Sigmoid colon (tissue), 4 donors: ENCODE results near the gene GP1BA.

Experiments
- EP300 ChIP-seq, 4 donors: sonication (generic); formaldehyde crosslinking; IDR thresholded peaks; one replicate each; pipeline ENCODE4 v1.6.1; 2017; ENCODE audit warnings: antibody characterized with exemption in 4 of 4
- POLR2A ChIP-seq, 2 donors: fragments of 450-650 bp; IDR thresholded peaks; one replicate each; pipeline ENCODE4 v1.6.1; 2016; ENCODE audit warnings: antibody characterized with exemption in 2 of 2, mild to moderate bottlenecking in 2 of 2, moderate library complexity in 2 of 2
- POLR2AphosphoS5 ChIP-seq, 4 donors: sonication (generic); formaldehyde crosslinking; IDR thresholded peaks; one replicate each; pipeline ENCODE4 v1.6.1; 2017; ENCODE audit warnings: antibody characterized with exemption in 4 of 4
- TF ChIP-seq, protein P1 (sequence below), 4 experiments: fragments of 450-650 bp in 3 of 4; fragments of 200-600 bp in 1 of 4; IDR thresholded peaks; one replicate each; pipeline ENCODE4 v1.5.1; 2016 to 2019; ENCODE audit warnings: antibody characterized with exemption in 4 of 4, mild to moderate bottlenecking in 3 of 4, moderate library complexity in 2 of 4

DNA sequence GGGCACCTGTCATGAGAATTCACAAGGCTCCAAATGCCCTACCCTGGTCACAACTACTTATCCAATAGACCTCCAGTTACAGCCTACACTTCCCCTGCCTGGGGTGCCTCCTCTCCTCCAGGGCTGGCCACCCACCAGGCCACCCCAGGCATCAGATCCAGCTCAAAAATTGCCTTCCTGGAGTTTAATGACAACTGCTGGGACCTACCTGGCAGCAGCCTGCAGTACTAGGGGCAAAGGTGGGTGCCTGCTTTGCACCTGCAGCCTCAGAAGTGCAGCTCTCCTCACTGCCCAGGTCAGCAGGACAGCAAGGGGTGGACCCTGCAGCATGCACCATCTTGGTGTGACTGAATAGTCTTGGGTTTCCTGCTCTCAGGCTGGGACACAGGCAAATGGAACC, 3.6 kb downstream of the GP1BA start:
- TF ChIP-seq, protein P1, sequence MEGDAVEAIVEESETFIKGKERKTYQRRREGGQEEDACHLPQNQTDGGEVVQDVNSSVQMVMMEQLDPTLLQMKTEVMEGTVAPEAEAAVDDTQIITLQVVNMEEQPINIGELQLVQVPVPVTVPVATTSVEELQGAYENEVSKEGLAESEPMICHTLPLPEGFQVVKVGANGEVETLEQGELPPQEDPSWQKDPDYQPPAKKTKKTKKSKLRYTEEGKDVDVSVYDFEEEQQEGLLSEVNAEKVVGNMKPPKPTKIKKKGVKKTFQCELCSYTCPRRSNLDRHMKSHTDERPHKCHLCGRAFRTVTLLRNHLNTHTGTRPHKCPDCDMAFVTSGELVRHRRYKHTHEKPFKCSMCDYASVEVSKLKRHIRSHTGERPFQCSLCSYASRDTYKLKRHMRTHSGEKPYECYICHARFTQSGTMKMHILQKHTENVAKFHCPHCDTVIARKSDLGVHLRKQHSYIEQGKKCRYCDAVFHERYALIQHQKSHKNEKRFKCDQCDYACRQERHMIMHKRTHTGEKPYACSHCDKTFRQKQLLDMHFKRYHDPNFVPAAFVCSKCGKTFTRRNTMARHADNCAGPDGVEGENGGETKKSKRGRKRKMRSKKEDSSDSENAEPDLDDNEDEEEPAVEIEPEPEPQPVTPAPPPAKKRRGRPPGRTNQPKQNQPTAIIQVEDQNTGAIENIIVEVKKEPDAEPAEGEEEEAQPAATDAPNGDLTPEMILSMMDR (IDR thresholded peaks at IDR 0.05): no peak
- TF ChIP-seq POLR2A (IDR thresholded peaks at IDR 0.05) (no peak), POLR2AphosphoS5 (IDR thresholded peaks at IDR 0.05) (no peak), EP300 (IDR thresholded peaks at IDR 0.05) (no peak)
